DND-41 (cell line): Measurements from ENCODE around the gene COL4A2.

Experiments used
- CTCF ChIP-seq: IDR thresholded peaks from 2 replicates; pipeline ENCODE4 v1.5.1; 2012; ENCODE audit warnings: borderline replicate concordance, low read length, moderate library complexity, mild to moderate bottlenecking; ENCODE audit not compliant: poor library complexity, severe bottlenecking; ENCODE audit errors: extremely low read depth
- EZH2 ChIP-seq: IDR thresholded peaks from 3 replicates; pipeline ENCODE4 v1.6.1; 2012; ENCODE audit warnings: borderline replicate concordance, low read depth, mild to moderate bottlenecking, moderate library complexity, low read length, inconsistent platforms; ENCODE audit not compliant: severe bottlenecking

- TF ChIP-seq CTCF = no peak
- no peak for TF ChIP-seq EZH2
These were observed 10.0 kb downstream of the COL4A2 start for GRCh38 chr13:110317093-110317492.
